Activated CD4-positive, alpha-beta T cell treated with anti-CD3 and anti-CD28 coated beads, Interleukin-2, amount 50 U/mL, for 24 hours (primary cell): Measurements from ENCODE around the gene RTL9.
"Not testable (repeated sequence)": the region's sequence is repeated elsewhere in the genome, so short reads cannot be mapped to it uniquely, and the experiment has no call there.

Source experiments
- DNase-seq, 2 donors: peaks; one replicate each; pipeline ENCODE4 v3.0.0-alpha.2; 2020; ENCODE audit warnings: low read depth in 1 of 2, low spot score in 1 of 2

The RTL9 gene

DNA sequence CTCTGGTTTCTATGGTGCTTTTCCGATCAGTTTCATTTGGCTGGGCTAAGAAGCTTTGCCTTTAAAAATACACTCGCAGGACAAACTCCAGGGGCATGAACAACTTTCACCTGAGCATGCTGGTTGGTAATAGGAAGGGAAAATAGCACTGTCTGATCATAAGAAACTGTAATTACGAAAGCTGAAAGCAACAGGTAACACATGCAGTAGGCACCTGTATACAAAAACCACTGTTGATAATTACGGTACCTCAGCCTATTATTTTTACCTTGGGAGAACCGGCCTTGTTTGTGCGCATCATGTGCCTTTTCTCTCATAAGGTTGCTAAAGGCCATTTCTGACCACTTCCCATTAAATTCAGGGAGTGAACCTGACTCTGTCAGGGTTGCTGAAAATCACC is 45.7 kb downstream of the RTL9 start:
- DNase-seq = no peak

DNA sequence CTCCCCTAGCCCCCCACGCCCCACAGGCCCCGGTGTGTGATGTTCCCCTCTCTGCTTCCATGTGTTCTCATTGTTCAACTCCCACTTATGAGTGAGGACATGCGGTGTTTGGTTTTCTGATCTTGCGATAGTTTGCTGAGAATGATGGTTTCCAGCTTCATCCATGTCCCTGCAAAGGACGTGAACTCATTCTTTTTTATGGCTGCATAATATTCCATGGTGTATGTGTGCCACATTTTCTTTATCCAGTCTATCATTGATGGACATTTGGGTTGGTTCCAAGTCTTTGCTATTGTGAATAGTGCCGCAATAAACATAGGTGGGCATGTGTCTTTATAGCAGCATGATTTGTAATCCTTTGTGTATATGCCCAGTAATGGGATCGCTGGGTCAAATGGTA is 47.6 kb downstream of the RTL9 start:
- not testable (repeated sequence) for DNase-seq

DNA sequence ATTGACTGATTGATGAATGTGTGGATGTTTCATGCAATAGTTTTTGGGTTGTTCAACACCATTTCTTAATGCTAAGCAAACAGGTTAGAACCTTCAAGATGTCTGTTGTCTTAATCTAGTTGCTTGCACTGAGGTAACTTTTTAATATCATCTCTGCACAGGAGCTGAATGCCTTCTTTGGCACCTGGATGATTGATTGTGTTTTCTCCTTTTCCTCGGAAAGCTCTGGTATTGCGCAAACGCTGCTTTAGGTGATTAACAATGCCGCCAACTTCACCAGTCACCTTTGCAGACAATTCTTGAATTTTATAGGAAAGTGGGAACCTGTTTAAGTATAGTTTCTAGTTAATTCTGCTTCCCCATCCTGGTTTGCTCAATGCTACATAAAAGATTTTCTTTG is 48.2 kb downstream of the RTL9 start:
- no peak for DNase-seq

DNA sequence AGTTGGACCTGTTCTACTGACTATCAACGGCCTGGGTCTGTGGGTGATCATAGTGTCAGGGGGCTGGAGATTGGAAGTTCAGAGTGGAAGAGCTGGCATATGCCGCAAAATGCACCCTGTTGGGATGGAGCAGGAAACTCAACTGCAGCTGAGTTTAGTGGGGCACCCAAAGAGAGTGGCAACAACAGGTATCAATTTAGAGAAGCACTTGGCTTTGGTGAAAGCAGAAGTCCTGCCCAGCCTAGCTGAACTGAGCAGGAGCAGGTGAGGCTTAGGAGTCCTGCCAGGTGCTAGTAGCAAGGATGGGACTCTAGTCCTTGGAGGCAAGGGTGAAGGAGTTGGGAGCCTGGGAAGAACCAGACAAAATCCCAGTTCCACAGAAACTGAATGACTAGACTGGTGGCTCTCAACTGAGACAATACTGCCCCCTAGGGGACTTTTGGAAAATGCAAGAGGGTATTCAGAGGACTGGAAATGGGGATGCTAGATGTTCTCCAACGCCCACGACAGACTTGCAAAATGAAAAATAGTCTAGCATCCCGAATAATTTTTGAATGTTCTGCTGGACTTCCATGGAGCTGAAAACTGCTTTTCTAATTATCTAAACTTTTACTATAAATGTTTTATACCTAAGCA is 49.4 kb downstream of the RTL9 start:
- peak in 1 of 2 donors; percentile 47 for DNase-seq
